Umbilical cord (tissue), 2 donors: ENCODE results near the gene CCDC89. TPM values are rescaled to one million over a fixed set of nuclear protein-coding genes. Genes with fewer than 3 reads are reported as not detected.
"Not testable (repeated sequence)": the region's sequence is repeated elsewhere in the genome, so short reads cannot be mapped to it uniquely, and the experiment has no call there.

Source experiments
- DNase-seq: peaks from one replicate; pipeline ENCODE4 v3.0.0-alpha.2; 2015; ENCODE audit warnings: low spot score
- total RNA-seq: library from RNA; depleted of rRNA; stranded (reverse); fragments of >200 nt; gene quantifications from one replicate; pipeline ENCODE4 v1.2.3, GENCODE V29; 2014; ENCODE audit warnings: low replicate concordance; ENCODE audit not compliant: insufficient read depth

The CCDC89 gene
- total RNA-seq, 1 donor from 2014 or later = 10.8 TPM

DNA sequence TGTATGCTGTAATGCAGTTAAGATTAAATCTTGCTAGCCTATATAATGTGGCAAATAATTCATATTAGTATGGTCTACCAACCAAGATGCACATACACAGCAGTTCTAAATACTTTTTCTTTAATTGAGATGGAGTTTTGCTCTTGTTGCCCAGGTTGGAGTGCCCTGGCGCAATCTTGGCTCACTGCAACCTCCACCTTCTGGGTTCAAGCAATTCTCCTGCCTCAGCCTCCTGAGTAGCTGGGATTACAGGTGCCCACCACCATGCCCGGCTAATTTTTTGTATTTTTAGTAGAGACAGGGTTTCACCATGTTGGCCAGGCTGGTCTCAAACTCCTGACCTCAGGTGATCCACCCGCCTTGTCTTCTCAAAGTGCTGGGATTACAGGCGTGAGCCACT, 31.7 kb downstream of the CCDC89 start:
- not testable (repeated sequence) for DNase-seq

DNA sequence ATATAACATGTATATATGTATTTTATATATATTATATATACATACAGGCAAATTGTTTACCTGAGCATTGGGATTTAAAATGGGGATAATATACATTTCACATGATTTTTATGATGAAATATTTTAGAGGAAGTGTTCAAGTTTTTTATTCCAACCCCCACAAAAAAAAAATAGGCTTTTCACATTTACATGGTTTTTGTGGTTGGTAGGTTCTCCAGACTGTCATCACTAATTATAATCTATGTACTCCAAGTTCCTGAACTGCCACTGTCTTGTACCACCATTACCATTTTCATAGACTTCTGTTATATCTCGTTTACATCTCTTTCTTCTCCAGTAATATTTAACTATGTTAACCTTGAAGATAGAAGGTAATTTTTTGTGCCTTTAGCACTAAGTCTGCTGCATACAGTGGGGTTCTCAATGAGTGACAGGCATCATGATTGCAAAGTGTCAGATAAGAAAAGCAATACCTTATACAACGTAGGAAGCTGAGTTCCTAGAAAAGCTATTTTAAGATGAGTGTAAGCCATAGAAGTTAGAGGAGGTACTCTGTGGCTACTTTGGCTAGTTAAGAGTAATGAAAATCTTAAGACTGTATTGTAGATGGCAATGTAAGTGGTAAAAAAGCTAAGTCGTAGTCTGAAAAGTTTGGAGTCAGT, 33.1 kb downstream of the CCDC89 start:
- no peak for DNase-seq

DNA sequence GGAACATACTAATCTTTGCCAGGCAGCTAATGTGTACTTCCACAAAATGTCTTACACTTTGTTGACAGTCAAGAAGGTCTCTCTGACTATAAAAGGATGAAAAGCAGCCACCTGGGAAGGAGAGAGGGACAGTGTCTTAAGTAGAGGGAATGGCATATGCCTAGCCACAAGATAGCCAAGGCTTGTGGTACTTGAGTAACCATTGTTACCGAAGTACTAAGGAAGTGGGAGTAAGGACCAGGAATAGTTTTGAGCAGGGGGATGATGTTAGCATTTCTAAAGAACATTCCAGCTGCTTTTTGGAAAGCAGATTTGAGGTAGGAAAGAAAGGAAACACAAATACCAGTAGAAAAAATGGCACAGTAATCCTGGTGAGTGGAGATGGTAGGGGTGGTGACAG, 34.9 kb downstream of the CCDC89 start:
- DNase-seq = no peak

DNA sequence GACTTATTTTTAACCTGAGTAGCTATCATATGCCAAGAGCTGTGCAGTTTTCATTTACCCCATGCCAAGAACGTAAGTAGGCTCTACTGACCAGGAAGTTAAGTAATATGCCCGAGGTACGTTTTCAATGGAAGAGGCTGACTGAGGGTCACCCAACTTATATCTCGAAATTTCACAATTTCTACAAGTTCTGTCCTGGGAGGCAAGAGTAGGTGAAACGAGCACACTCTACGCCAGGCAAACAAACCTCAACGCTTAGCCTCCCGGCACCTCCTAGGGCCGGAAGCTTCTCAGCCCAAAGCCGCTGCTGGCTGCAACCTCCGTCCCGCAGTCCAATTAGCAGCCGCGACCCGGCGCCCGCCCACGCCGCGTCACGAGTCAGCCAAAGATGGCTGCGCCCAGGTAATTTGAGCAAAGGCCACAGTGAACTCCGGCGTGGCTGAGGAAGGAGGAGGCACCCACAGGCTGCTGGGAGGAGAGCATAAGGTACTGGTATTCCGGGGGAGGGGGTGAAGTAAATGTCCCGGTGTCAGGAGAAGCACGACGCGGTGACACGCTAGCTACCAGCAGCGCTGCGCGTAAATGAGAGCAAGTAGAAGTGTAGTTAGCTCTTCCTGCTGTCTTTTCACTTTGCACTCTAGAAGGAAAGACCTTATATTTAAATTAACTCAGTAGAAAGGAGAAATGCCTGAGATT, 38.2 kb downstream of the CCDC89 start, which contains the start of gene TMEM126A:
Gene TMEM126A, plus strand, starts transcription at position 364 of the 696 bp plus-strand sequence. CDS start 2,289 bp downstream, outside the sequence.
- DNase-seq = peak; percentile 94

DNA sequence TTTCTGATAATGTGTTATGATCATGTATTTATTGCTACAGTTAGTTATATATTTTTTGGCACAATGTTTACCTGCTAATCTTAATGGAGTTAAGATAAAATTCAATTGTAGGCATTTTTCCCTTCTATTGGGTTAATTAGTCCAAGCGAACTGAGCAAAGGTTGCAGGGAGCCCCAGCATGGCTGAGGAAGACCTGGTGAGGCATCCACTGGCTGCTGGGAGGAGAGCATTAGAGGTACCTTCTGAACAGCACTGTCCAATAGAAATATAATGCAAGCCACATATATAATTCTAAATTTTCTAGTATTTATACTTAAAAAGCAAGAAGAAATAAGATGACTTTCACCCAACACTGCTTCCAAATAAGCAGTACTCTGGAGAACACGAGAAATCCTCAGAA, 38.9 kb downstream of the CCDC89 start:
- DNase-seq = no peak

DNA sequence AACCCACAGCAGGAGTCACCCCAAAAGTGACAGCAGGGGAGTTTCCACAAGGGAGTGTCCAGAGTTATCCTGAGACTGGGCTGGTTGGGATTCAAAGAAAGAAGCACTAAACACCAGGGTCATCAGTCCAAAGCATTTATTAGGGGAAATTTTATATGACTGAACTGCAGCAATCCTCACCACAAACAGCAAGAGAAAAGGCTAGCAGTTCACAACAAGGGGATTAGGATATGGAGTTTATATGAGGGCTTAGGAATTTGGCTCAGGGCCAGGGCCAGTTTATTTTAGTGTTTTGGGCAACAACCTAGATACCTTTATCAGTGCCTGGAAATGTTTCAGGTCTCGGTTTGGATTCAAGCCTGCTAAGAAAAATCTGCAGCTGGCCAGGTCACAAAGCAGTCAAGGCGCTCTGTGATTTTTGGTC, 42.8 kb downstream of the CCDC89 start:
- no peak for DNase-seq

DNA sequence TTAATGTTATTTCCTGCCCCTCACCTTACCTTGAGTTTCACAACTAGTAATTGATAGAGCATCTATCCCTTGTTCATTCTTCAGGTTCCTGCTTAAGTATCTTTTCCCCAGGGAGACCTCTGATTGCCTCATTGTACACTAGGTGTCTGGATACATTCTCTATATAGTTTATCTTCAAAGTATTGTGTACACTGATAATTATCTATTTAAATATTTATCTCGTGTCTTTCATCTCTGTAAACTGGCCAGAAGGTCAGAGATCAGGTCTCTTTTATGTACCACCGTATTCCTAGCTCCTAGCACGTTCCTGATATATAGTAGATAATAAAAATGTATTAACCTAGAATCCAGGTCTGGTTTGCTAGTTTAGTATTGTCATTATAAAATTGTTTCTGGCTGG, 51.2 kb downstream of the CCDC89 start:
- DNase-seq = no peak

Other genes starting within 250 kb of the CCDC89 start
- gene DLG2, start 58.9 kb downstream of the CCDC89 start, total RNA-seq = 25.3 TPM
- gene TMEM126B, start 57.6 kb downstream of the CCDC89 start, total RNA-seq = 45.7 TPM
- gene TMEM126A, start 38.2 kb downstream of the CCDC89 start, total RNA-seq = 20.2 TPM
- 70.1 TPM for gene CREBZF, start 21.1 kb downstream of the CCDC89 start, total RNA-seq
- 286 TPM for gene SYTL2, start 124.9 kb upstream of the CCDC89 start, total RNA-seq
- 0.72 TPM for gene CCDC83, start 169.2 kb upstream of the CCDC89 start, total RNA-seq